Activated naive CD8-positive, alpha-beta T cell (primary cell): ENCODE results near the gene LARP4B.

Source experiments
- H3K27ac Mint-ChIP-seq: one replicate; pipeline ENCODE4 v1.8.0; 2021; ENCODE audit warnings: mixed read lengths
- H3K27me3 Mint-ChIP-seq: one replicate; pipeline ENCODE4 v1.8.0; 2021; ENCODE audit warnings: mixed read lengths
- H3K36me3 Mint-ChIP-seq: one replicate; pipeline ENCODE4 v1.8.0; 2021; ENCODE audit warnings: mixed read lengths
- H3K4me1 Mint-ChIP-seq: one replicate; pipeline ENCODE4 v1.8.0; 2021; ENCODE audit warnings: low read depth, mixed read lengths
- H3K4me3 Mint-ChIP-seq: one replicate; pipeline ENCODE4 v1.8.0; 2021; ENCODE audit warnings: mild to moderate bottlenecking, mixed read lengths
- H3K9me3 Mint-ChIP-seq: one replicate; pipeline ENCODE4 v1.8.0; 2021; ENCODE audit warnings: low read depth, mixed read lengths

LARP4B gene

GRCh38 chr10:794382-794956, 137.0 kb downstream of the LARP4B start:
- Mint-ChIP-seq H3K4me1 (no peaks in the 10 kb centered on the region), H3K27ac (no peak overlapping the region), H3K36me3 (peaks cover 15% of the 10 kb centered on the region), H3K9me3 (peaks cover 13% of the 10 kb centered on the region), H3K27me3 (no peaks in the 10 kb centered on the region), H3K4me3 (no peak overlapping the region)

- Mint-ChIP-seq H3K4me3 (no peak overlapping the region), H3K9me3 (peaks cover 8% of the 10 kb centered on the region), H3K27me3 (no peaks in the 10 kb centered on the region), H3K27ac (no peak overlapping the region), H3K36me3 (peaks cover 9% of the 10 kb centered on the region), H3K4me1 (no peaks in the 10 kb centered on the region)
Observed at GRCh38 chr10:792792-793100, 138.8 kb downstream of the LARP4B start.

DNA sequence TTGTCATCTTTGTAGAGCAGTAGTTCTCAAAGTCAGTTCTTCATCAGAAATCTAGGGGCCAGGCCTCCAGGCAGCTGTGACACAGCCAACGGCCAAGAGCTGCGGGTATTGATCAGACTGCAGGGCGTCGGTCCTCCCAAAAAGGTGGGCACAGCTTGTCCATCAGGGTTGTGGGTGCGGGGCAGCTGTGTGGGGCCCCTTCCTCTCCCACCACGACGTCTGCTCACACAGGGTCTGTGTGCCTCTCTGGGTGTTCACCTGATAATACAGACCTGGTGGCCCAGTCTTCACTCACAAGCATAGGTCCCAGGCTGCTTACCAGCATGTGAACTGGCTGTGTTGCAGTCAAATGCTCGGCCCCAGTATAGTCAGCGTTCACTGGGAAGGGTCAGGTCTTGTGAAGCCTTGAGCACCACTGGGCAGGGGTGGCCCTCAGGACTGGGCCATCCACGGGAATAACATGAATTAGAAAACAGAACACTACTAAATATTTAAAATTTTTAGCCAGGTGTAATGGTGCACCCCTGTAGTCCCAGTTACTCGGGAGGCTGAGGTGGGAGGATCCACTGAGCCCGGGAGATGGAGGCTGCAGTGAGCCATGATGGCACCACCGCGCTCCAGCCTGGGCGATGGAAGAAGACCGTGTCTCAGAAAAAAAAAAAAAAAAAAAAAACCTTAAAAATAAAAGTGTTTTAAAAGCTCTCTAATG, 139.3 kb downstream of the LARP4B start:
- H3K9me3 Mint-ChIP-seq: peaks cover 8% of the 10 kb centered on the region
- H3K4me1 Mint-ChIP-seq: no peaks in the 10 kb centered on the region

GRCh38 chr10:791639-792038, 139.9 kb downstream of the LARP4B start:
- Mint-ChIP-seq H3K4me3 (no peak overlapping the region), H3K36me3 (peaks cover 6% of the 10 kb centered on the region), H3K27me3 (no peaks in the 10 kb centered on the region), H3K27ac (no peak overlapping the region), H3K4me1 (no peaks in the 10 kb centered on the region), H3K9me3 (peaks cover 6% of the 10 kb centered on the region)

More for the DNA sequence above, 139.3 kb downstream of the LARP4B start:
- Mint-ChIP-seq H3K36me3 (peaks cover 7% of the 10 kb centered on the region), H3K4me3 (no peak overlapping the region), H3K27me3 (no peaks in the 10 kb centered on the region), H3K27ac (no peak overlapping the region)

- Mint-ChIP-seq H3K27me3 (no peaks in the 10 kb centered on the region), H3K36me3 (no peaks in the 10 kb centered on the region), H3K4me3 (no peak overlapping the region), H3K4me1 (no peaks in the 10 kb centered on the region), H3K27ac (no peak overlapping the region), H3K9me3 (no peaks in the 10 kb centered on the region)
Observed at GRCh38 chr10:790821-791551, 140.5 kb downstream of the LARP4B start.

DNA sequence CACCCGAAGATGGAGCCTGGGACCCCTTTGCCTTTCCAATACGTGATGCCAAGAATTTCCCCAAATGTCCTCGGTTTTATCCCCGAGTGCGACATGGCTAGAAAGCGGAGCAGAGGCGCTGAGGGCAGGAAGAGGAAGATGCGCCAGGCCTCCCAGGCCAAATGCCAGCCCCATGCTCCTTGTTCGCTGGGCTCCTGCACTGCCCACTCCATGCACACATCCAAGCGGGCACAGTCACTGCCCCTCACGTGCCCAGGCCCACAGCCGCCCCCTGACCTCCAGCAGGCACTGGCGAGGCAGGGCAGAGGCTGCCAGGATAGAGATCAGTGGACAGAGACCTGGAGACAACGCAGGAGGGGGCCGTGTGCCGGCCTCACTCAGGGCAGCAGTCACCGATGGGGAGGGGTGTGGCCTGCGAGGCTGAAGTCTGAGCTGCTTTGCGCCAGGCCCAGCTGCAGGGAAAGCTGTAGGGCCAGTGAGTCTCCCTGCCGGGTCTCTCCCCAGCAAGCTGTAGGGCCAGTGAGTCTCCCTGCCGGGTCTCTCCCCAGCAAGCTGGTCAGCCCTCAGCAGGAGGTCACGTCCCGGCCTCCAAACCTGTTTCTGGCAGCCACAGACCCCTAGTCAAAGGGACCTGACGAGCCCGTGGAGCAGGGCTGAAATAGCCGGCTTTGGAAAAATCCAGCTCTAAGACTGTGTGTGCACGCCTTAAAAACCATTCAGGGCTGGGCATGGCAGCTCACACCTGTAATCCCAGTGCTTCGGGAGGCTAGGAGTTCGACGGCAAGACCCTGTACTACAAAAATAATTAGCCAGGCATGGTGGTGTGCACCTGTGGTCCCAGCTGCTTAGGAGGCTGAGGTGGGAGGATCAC, 141.4 kb downstream of the LARP4B start:
- H3K27ac Mint-ChIP-seq: no peak overlapping the region
- H3K4me1 Mint-ChIP-seq: no peaks in the 10 kb centered on the region
- peaks cover 3% of the 10 kb centered on the region for H3K27me3 Mint-ChIP-seq
- H3K4me3 Mint-ChIP-seq: no peak overlapping the region
- no peaks in the 10 kb centered on the region for H3K36me3 Mint-ChIP-seq
- no peaks in the 10 kb centered on the region for H3K9me3 Mint-ChIP-seq

- Mint-ChIP-seq H3K36me3 (no peaks in the 10 kb centered on the region), H3K9me3 (no peaks in the 10 kb centered on the region), H3K27ac (no peak overlapping the region), H3K4me3 (peak overlapping the region; percentile 32), H3K4me1 (no peaks in the 10 kb centered on the region), H3K27me3 (peaks cover 3% of the 10 kb centered on the region)
Observed at GRCh38 chr10:788796-789748, 142.4 kb downstream of the LARP4B start.

DNA sequence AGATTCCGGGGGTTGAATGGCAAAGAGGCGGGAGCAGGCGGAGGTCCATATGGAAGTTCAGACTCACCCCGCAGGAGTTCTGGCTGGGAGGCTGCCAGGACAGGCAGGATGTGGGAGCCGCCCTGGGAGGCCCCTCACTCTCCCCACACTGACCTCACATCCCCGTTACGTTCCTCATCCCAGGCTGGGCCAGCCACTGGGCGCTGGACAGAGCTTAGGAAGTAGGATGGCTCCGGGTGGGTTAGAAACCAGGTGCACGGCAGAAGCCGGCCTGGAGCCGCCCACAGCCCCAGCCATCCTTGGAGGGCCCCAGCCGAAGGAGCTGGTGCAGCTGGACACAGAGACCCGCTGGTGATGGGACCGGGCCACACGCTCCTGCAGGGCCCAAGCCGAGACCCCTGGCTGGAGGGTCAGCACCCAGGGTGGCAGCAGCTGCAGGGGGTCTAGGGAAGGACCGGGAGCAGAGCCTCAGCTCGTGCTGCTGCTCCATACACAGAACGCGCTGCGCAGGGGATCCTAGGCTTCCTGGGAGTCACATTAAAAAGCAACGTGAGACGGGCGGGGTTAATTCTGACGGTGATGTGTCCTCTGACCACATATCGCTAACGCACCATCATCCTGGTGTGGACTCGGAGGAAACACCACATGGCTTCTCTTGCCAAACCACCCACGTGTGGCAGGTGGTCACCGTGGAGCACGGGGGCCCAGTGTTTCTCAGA, 143.4 kb downstream of the LARP4B start:
- no peaks in the 10 kb centered on the region for H3K4me1 Mint-ChIP-seq
- H3K27me3 Mint-ChIP-seq: peaks cover 4% of the 10 kb centered on the region
- no peak overlapping the region for H3K4me3 Mint-ChIP-seq
- H3K36me3 Mint-ChIP-seq: no peaks in the 10 kb centered on the region
- no peaks in the 10 kb centered on the region for H3K9me3 Mint-ChIP-seq
- no peak overlapping the region for H3K27ac Mint-ChIP-seq

DNA sequence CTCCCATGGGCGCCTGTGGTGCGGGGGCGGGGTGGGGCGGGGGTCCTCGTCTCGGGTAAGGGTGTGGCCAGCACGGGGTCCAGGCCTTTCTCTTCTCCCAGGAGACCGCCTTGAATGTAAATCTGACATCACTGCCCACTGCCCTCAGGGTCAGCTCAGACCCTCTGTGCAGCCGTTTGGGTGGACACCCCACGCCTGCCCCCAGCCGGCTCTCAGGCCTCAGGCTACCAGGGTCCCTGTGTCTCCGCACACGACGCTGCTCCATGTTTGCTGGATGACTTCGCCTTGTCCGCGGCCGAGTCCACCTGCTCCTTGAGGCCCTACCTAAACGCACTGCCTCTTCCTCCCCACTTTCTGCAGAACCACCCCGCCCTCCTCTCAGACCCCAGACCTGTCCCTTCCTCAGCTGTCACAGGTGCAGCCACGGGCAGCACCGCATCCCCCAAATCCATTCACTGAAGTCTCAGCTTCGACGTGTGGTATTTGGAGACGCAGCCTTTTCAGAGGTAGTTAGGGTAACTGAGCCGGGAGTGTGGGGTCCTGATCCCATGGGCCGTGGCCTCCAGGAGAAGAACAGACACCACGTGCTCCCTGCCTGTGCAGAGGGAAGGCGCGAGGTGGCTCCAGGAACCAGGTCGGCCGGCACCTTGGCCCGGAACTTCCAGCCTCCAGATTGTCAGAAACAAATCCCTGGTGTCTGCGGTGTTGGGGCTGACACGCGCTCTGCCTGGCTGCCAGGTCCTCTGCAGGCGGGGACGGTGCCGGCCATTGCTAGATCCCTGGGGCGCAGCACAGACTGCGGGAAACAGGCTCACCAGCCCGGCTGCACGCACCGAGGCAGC, 144.7 kb downstream of the LARP4B start:
- Mint-ChIP-seq H3K4me3 (no peak overlapping the region), H3K36me3 (no peaks in the 10 kb centered on the region), H3K27me3 (peaks cover 12% of the 10 kb centered on the region), H3K9me3 (no peaks in the 10 kb centered on the region), H3K4me1 (no peaks in the 10 kb centered on the region), H3K27ac (no peak overlapping the region)

- H3K9me3 Mint-ChIP-seq: no peaks in the 10 kb centered on the region
- no peaks in the 10 kb centered on the region for H3K4me1 Mint-ChIP-seq
- peaks cover 16% of the 10 kb centered on the region for H3K27me3 Mint-ChIP-seq
- H3K4me3 Mint-ChIP-seq: no peak overlapping the region
- no peaks in the 10 kb centered on the region for H3K36me3 Mint-ChIP-seq
- no peak overlapping the region for H3K27ac Mint-ChIP-seq
Observed at GRCh38 chr10:785861-786214, 145.7 kb downstream of the LARP4B start.

GRCh38 chr10:785089-785860, 146.2 kb downstream of the LARP4B start:
- Mint-ChIP-seq H3K36me3 (no peaks in the 10 kb centered on the region), H3K9me3 (no peaks in the 10 kb centered on the region), H3K27ac (no peak overlapping the region), H3K4me3 (peak overlapping the region; percentile 32), H3K27me3 (peaks cover 16% of the 10 kb centered on the region), H3K4me1 (no peaks in the 10 kb centered on the region)

DNA sequence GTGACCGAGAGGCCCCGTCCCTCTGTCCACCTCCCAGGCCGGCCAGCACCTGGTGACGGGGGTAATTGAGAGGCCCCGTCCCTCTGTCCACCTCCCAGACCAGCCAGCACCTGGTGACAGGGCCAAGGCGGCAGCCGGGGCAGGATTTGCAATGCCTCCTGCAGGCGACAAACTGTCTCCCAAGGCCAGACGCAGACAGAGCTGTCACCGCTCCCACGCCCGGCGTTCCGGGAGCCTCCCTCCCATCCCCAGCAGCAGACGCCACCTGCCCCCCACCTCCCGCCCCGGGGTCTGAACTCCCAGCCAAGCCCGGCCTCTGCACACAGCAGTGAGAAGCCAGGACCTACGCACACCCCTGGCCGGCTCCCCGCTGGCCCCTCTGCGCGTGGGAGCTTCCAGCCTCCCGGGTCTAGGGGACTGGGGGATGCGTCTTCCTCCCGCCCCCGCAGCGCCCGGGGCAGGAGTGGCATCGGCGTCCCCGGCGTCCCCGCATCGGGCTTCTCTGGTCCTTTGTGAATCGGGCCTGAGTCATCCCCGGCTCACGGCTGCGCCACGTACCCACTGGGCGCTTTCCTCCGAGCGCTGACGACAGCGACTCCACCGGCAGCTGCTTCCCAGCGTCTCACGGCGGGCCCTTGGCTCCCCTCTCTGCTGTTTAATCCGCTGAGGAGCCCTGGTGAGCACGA, 147.0 kb downstream of the LARP4B start:
- no peak overlapping the region for H3K27ac Mint-ChIP-seq
- no peaks in the 10 kb centered on the region for H3K36me3 Mint-ChIP-seq
- peak overlapping the region; percentile 32 for H3K4me3 Mint-ChIP-seq
- H3K27me3 Mint-ChIP-seq: peaks cover 16% of the 10 kb centered on the region
- H3K9me3 Mint-ChIP-seq: no peaks in the 10 kb centered on the region
- H3K4me1 Mint-ChIP-seq: no peaks in the 10 kb centered on the region
